ENCODE measurements around the gene RFTN1.

DNA sequence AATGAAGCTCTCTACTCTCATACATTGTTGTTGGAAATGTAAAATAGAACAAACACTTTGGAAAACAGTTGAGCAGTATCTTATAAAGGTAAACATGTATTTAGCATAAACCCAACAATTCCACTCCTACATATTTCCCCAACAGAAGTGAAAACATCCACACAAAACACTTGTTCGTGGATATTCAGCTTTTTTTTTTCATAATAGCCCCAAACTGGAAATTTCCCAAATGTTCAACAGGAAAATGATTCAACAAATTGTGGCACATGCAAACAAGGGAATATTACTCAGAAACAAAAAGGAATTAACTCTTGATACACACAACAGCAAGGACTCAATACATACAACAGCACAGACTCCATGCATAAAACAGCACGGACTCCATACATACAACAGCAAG lies 28.5 kb downstream of the RFTN1 start:
- TF ChIP-seq, protein P1, sequence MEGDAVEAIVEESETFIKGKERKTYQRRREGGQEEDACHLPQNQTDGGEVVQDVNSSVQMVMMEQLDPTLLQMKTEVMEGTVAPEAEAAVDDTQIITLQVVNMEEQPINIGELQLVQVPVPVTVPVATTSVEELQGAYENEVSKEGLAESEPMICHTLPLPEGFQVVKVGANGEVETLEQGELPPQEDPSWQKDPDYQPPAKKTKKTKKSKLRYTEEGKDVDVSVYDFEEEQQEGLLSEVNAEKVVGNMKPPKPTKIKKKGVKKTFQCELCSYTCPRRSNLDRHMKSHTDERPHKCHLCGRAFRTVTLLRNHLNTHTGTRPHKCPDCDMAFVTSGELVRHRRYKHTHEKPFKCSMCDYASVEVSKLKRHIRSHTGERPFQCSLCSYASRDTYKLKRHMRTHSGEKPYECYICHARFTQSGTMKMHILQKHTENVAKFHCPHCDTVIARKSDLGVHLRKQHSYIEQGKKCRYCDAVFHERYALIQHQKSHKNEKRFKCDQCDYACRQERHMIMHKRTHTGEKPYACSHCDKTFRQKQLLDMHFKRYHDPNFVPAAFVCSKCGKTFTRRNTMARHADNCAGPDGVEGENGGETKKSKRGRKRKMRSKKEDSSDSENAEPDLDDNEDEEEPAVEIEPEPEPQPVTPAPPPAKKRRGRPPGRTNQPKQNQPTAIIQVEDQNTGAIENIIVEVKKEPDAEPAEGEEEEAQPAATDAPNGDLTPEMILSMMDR (IDR thresholded peaks at IDR 0.05), result no peak
- TF ChIP-seq POLR2A (IDR thresholded peaks at IDR 0.05), result no peak

All from ovary (tissue), 3 donors.